ENCODE measurements around the gene BAIAP2. TPM values are rescaled to one million over a fixed set of nuclear protein-coding genes. Genes with fewer than 3 reads are reported as not detected.

Gene BAIAP2
- total and polyA plus RNA-seq, 2 donors (not counting 1 experiment from before 2014, with no cell fraction given): 1.3 to 12.0 TPM

DNA sequence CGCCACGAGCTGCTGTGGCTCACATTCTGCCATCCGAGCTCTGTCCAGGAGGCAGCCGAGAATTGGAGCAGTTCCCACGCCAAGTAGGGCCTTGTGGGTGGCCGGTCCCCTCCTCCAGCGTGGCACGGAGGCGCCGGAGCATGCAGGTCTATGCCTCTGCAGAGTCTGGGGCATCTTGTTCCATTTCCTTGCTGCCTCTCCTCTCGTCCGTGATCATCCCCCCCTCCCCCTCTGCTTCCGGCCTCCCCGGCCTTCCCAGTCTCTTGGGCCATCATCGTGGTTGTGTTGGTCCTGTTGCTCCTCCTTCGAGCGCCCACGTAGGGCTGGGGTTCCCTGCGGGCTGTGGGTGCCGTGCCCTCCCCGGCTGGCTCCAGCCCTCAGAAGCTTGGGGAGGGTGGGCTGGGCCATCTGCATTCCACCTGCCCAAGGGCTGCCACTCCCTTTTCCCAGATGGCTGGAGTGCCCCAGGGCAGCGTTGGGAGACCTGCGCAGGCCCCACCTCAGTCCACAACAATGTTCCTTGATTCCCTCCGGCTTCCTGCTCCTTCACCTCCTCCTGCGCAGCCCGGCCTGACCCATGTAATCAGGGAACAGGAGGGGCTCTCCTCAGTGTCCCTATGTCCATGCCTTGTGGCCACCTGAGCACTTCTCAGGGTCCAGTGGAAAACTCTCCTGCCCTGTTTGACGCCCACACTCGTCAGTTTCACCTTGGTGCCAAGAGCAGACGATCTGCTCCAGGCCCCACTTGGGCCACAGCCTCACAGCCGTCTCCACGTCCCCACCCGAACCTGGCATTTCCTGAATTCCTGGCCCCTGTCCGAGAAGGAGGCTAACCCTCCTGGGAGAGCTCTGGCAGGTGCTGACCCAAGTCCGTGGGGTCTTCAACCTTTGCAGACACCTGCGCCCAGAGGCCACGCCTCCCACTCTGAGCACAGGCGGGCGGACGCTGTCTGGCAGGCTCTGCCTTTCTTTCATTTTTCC is 37.1 kb downstream of the BAIAP2 start:
- 91% methylated on average over 34 of the region's 39 CpGs for WGBS (ENCODE audit: insufficient coverage)
- H3K27me3 ChIP-seq (replicated peaks in 1 of 4; ENCODE audit: control extremely low read depth in 1 of 4, control insufficient read depth in 3 of 4, insufficient read depth in 4 of 4, low read length in 3 of 4): no peaks in the 10 kb centered on the region
- no peaks in the 10 kb centered on the region for H3K4me1 ChIP-seq (ENCODE audit: control insufficient read depth in 2 of 2, insufficient read depth in 2 of 2, low read length in 2 of 2)
- no peak for TF ChIP-seq EZH2 (IDR thresholded peaks at IDR 0.05; ENCODE audit: borderline replicate concordance, insufficient read depth, low read depth, low read length, poor library complexity, severe bottlenecking)
- TF ChIP-seq, protein P1, sequence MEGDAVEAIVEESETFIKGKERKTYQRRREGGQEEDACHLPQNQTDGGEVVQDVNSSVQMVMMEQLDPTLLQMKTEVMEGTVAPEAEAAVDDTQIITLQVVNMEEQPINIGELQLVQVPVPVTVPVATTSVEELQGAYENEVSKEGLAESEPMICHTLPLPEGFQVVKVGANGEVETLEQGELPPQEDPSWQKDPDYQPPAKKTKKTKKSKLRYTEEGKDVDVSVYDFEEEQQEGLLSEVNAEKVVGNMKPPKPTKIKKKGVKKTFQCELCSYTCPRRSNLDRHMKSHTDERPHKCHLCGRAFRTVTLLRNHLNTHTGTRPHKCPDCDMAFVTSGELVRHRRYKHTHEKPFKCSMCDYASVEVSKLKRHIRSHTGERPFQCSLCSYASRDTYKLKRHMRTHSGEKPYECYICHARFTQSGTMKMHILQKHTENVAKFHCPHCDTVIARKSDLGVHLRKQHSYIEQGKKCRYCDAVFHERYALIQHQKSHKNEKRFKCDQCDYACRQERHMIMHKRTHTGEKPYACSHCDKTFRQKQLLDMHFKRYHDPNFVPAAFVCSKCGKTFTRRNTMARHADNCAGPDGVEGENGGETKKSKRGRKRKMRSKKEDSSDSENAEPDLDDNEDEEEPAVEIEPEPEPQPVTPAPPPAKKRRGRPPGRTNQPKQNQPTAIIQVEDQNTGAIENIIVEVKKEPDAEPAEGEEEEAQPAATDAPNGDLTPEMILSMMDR (IDR thresholded peaks at IDR 0.05): no peak
- no peak for ATAC-seq (ENCODE audit: low read depth)
- H3K9ac ChIP-seq (ENCODE audit: low read length): no peak overlapping the region
- ChIA-PET POLR2A (no interaction called here), CTCF (no interaction called here)
- no peak for DNase-seq
- Mint-ChIP-seq H3K4me3 (no peak overlapping the region), H3K9me3 (ENCODE audit: insufficient read depth) (no peaks in the 10 kb centered on the region), H3K27me3 (no peaks in the 10 kb centered on the region), H3K27ac (no peak overlapping the region), H3K4me1 (no peaks in the 10 kb centered on the region)
- peaks cover 0 to 4% (median 0%) of the 10 kb centered on the region in 3 donors for H3K9me3 ChIP-seq (ENCODE audit: control extremely low read depth in 1 of 3, control insufficient read depth in 2 of 3, insufficient read depth in 1 of 3, low read length in 2 of 3)
- no peak overlapping the region for H2AFZ ChIP-seq (ENCODE audit: insufficient read depth, low read depth, low read length, poor library complexity, severe bottlenecking)
- no peaks in the 10 kb centered on the region for H3K79me2 ChIP-seq (ENCODE audit: control insufficient read depth, insufficient read depth, low read length)
- H3K4me3 ChIP-seq (ENCODE audit: control extremely low read depth in 1 of 5, extremely low read depth in 1 of 5, insufficient read depth in 1 of 5, low read depth in 2 of 5, low read length in 4 of 5): no peak overlapping the region
- no peaks in the 10 kb centered on the region for H3K36me3 ChIP-seq (replicated peaks in 1 of 2; ENCODE audit: control extremely low read depth in 1 of 2, control insufficient read depth in 1 of 2, extremely low read depth in 1 of 2, insufficient read depth in 2 of 2, low read length in 1 of 2)
- H4K20me1 ChIP-seq (ENCODE audit: control insufficient read depth, insufficient read depth, low read length, poor library complexity, severe bottlenecking): no peaks in the 10 kb centered on the region
- intact Hi-C loops (cut with micrococcal nuclease): no loop called here
- no peak overlapping the region for H3K4me2 ChIP-seq (replicated peaks; ENCODE audit: low read depth, low read length, poor library complexity, severe bottlenecking)
- no peak overlapping the region for H3K27ac ChIP-seq (ENCODE audit: low read length in 2 of 2)
